Smooth muscle cell (in vitro differentiated cells): ENCODE measurements around the gene SDK1. TPM values are rescaled to one million over a fixed set of nuclear protein-coding genes. Genes with fewer than 3 reads are reported as not detected.

ENCODE experiments used
- DNase-seq: peaks from one replicate; lab custom pipeline; 2025; ENCODE audit not compliant: unreplicated experiment; lab: John Stamatoyannopoulos, UW
- H2AFZ ChIP-seq: fragments of 200-600 bp; sonication (generic); 2 replicates; pipeline ENCODE4 v1.6.0; 2016; ENCODE audit warnings: antibody characterized with exemption, low read depth, mild to moderate bottlenecking
- H3F3A ChIP-seq: fragments of 200-600 bp; sonication (generic); 2 replicates; pipeline ENCODE4 v1.6.0; 2017; ENCODE audit warnings: antibody characterized with exemption, low read depth
- H3K27ac ChIP-seq: fragments of 200-600 bp; sonication (generic); 2 replicates; pipeline ENCODE4 v1.5.1; 2016; ENCODE audit warnings: low read depth, mild to moderate bottlenecking
- H3K27me3 ChIP-seq: fragments of 200-600 bp; sonication (generic); 2 replicates; pipeline ENCODE4 v1.6.1; 2016; ENCODE audit warnings: low read depth, mild to moderate bottlenecking
- H3K36me3 ChIP-seq: fragments of 200-600 bp; sonication (generic); 2 replicates; pipeline ENCODE4 v1.5.1; 2016; ENCODE audit warnings: low read depth
- H3K4me1 ChIP-seq: fragments of 200-600 bp; sonication (generic); 2 replicates; pipeline ENCODE4 v1.5.1; 2016; ENCODE audit warnings: low read depth
- H3K4me2 ChIP-seq: fragments of 200-600 bp; sonication (generic); 2 replicates; pipeline ENCODE4 v1.6.0; 2016; ENCODE audit warnings: mild to moderate bottlenecking
- H3K4me3 ChIP-seq: fragments of 200-600 bp; sonication (generic); 2 replicates; pipeline ENCODE4 v1.5.1; 2016; ENCODE audit warnings: mild to moderate bottlenecking
- H3K79me2 ChIP-seq: fragments of 200-600 bp; sonication (generic); 2 replicates; pipeline ENCODE4 v1.6.0; 2016; ENCODE audit warnings: low read depth, mild to moderate bottlenecking
- H3K9ac ChIP-seq: fragments of 200-600 bp; sonication (generic); 2 replicates; pipeline ENCODE4 v1.6.0; 2016; ENCODE audit warnings: low read depth
- H3K9me3 ChIP-seq: fragments of 200-600 bp; sonication (generic); replicated peaks from 2 replicates; pipeline ENCODE4 v1.5.1; 2016; ENCODE audit warnings: low read depth
- H4K20me1 ChIP-seq: fragments of 200-600 bp; sonication (generic); 2 replicates; pipeline ENCODE4 v1.6.0; 2016; ENCODE audit warnings: low read depth
- CTCF ChIP-seq: fragments of 200-600 bp; sonication (generic); IDR thresholded peaks from 2 replicates; pipeline ENCODE4 v1.5.1; 2017; ENCODE audit warnings: borderline replicate concordance, mild to moderate bottlenecking, antibody characterized with exemption; ENCODE audit not compliant: insufficient read depth, poor library complexity, severe bottlenecking
- WGBS: methylation state at CpG from one replicate; pipeline ENCODE4 v1.1.7; 2016; ENCODE audit warnings: low lambda C conversion rate; 5-methylcytosine and 5-hydroxymethylcytosine counted together
- polyA plus RNA-seq: library from polyadenylated mRNA; unstranded; fragments of >200 nt; fragmentation: Nextera tagmentation; extraction: Ambion mirVana; gene quantifications from 2 replicates; pipeline ENCODE4 v1.2.1, GENCODE V29; 2016
- total RNA-seq: library from RNA; depleted of rRNA; stranded (reverse); fragments of >200 nt; gene quantifications from 2 replicates; pipeline ENCODE4 v1.2.3, GENCODE V29; 2014

Gene SDK1
- total and polyA plus RNA-seq, 2 experiments from 2014 or later, result 1.1 to 2.5 TPM

GRCh38 chr7:4042402-4043045, 741.5 kb downstream of the SDK1 start:
- 66% methylated on average over 11 of the region's 11 CpGs for WGBS
- Histone ChIP-seq H3K27ac (no peak overlapping the region), H3F3A (no peaks in the 10 kb centered on the region), H3K9ac (no peak overlapping the region), H3K79me2 (no peaks in the 10 kb centered on the region), H3K4me1 (no peaks in the 10 kb centered on the region), H2AFZ (no peak overlapping the region), H3K4me2 (no peak overlapping the region), H3K9me3 (no peaks in the 10 kb centered on the region), H4K20me1 (no peaks in the 10 kb centered on the region), H3K4me3 (no peak overlapping the region), H3K36me3 (no peaks in the 10 kb centered on the region), H3K27me3 (no peaks in the 10 kb centered on the region)
- no peak for TF ChIP-seq CTCF
- no peak for DNase-seq

GRCh38 chr7:4043988-4044387, 742.9 kb downstream of the SDK1 start:
- no peak overlapping the region for H2AFZ ChIP-seq
- 98% methylated on average over 9 of the region's 9 CpGs for WGBS
- H3K27ac ChIP-seq, result no peak overlapping the region
- H4K20me1 ChIP-seq, result no peaks in the 10 kb centered on the region
- no peak overlapping the region for H3K4me2 ChIP-seq
- no peaks in the 10 kb centered on the region for H3K36me3 ChIP-seq
- DNase-seq, result no peak
- no peaks in the 10 kb centered on the region for H3K4me1 ChIP-seq
- no peaks in the 10 kb centered on the region for H3K27me3 ChIP-seq
- no peak for TF ChIP-seq CTCF
- no peaks in the 10 kb centered on the region for H3F3A ChIP-seq
- H3K4me3 ChIP-seq, result no peak overlapping the region
- no peak overlapping the region for H3K9ac ChIP-seq
- no peaks in the 10 kb centered on the region for H3K9me3 ChIP-seq
- no peaks in the 10 kb centered on the region for H3K79me2 ChIP-seq

GRCh38 chr7:4045450-4045849, 744.4 kb downstream of the SDK1 start:
- no peak overlapping the region for H3K4me3 ChIP-seq
- H3K9ac ChIP-seq, result no peak overlapping the region
- no peak overlapping the region for H3K4me2 ChIP-seq
- H4K20me1 ChIP-seq, result no peaks in the 10 kb centered on the region
- DNase-seq, result no peak
- 97% methylated on average over 15 of the region's 15 CpGs for WGBS
- no peaks in the 10 kb centered on the region for H3K4me1 ChIP-seq
- H3K79me2 ChIP-seq, result no peaks in the 10 kb centered on the region
- no peaks in the 10 kb centered on the region for H3K36me3 ChIP-seq
- no peaks in the 10 kb centered on the region for H3F3A ChIP-seq
- no peaks in the 10 kb centered on the region for H3K9me3 ChIP-seq
- H3K27me3 ChIP-seq, result no peaks in the 10 kb centered on the region
- TF ChIP-seq CTCF, result no peak
- no peak overlapping the region for H2AFZ ChIP-seq
- H3K27ac ChIP-seq, result no peak overlapping the region

GRCh38 chr7:4045975-4046374, 744.9 kb downstream of the SDK1 start:
- Histone ChIP-seq H3K9me3 (no peaks in the 10 kb centered on the region), H3F3A (no peaks in the 10 kb centered on the region), H3K27me3 (no peaks in the 10 kb centered on the region), H3K27ac (no peak overlapping the region), H3K4me2 (no peak overlapping the region), H3K4me3 (no peak overlapping the region), H2AFZ (no peak overlapping the region), H3K4me1 (no peaks in the 10 kb centered on the region), H3K9ac (no peak overlapping the region), H3K36me3 (no peaks in the 10 kb centered on the region), H3K79me2 (no peaks in the 10 kb centered on the region), H4K20me1 (no peaks in the 10 kb centered on the region)
- 93% methylated on average over 8 of the region's 8 CpGs for WGBS
- TF ChIP-seq CTCF, result no peak
- no peak for DNase-seq
